Measurements from ENCODE around the gene AQP12A. TPM values are rescaled to one million over a fixed set of nuclear protein-coding genes. Genes with fewer than 3 reads are reported as not detected.

The AQP12A gene
- total RNA-seq, 2 donors from 2014 or later = not detected

- TF ChIP-seq CTCF (IDR thresholded peaks at IDR 0.05) = no peak
- no peak for TF ChIP-seq POLR2A (IDR thresholded peaks at IDR 0.05)
- no peak for TF ChIP-seq POLR2AphosphoS5 (IDR thresholded peaks at IDR 0.05)
- no peak overlapping the region for H3K4me3 ChIP-seq
- H3K27ac ChIP-seq = no peak overlapping the region
- no peaks in the 10 kb centered on the region for H3K4me1 ChIP-seq (replicated peaks)
- no peaks in the 10 kb centered on the region for H3K9me3 ChIP-seq
- H3K27me3 ChIP-seq (replicated peaks; ENCODE audit: insufficient read depth) = no peaks in the 10 kb centered on the region
- intact Hi-C loops (cut with DNase I) = no loop called here
- WGBS = 84% methylated on average over 5 of the region's 5 CpGs
- H3K36me3 ChIP-seq = no peaks in the 10 kb centered on the region
- DNase-seq (ENCODE audit: low spot score) = no peak
These were observed 20.0 kb downstream of the AQP12A start for GRCh38 chr2:240711701-240712100.

GRCh38 chr2:240712121-240712520 lies 20.5 kb downstream of the AQP12A start:
- H3K36me3 ChIP-seq = no peaks in the 10 kb centered on the region
- intact Hi-C loops (cut with DNase I) = no loop called here
- WGBS = 92% methylated on average over 9 of the region's 9 CpGs
- no peak overlapping the region for H3K4me3 ChIP-seq
- TF ChIP-seq POLR2A (IDR thresholded peaks at IDR 0.05) (no peak), POLR2AphosphoS5 (IDR thresholded peaks at IDR 0.05) (no peak), CTCF (IDR thresholded peaks at IDR 0.05) (no peak)
- no peak overlapping the region for H3K27ac ChIP-seq
- H3K27me3 ChIP-seq (replicated peaks; ENCODE audit: insufficient read depth) = no peaks in the 10 kb centered on the region
- no peaks in the 10 kb centered on the region for H3K4me1 ChIP-seq (replicated peaks)
- DNase-seq (ENCODE audit: low spot score) = no peak
- H3K9me3 ChIP-seq = no peaks in the 10 kb centered on the region

GRCh38 chr2:240713071-240713927 lies 21.6 kb downstream of the AQP12A start:
- H3K36me3 ChIP-seq = no peaks in the 10 kb centered on the region
- no peak overlapping the region for H3K4me3 ChIP-seq
- H3K4me1 ChIP-seq (replicated peaks) = no peaks in the 10 kb centered on the region
- H3K27ac ChIP-seq = no peak overlapping the region
- DNase-seq (ENCODE audit: low spot score) = no peak
- WGBS = 90% methylated on average over 25 of the region's 25 CpGs
- no peaks in the 10 kb centered on the region for H3K9me3 ChIP-seq
- no peaks in the 10 kb centered on the region for H3K27me3 ChIP-seq (replicated peaks; ENCODE audit: insufficient read depth)
- intact Hi-C loops (cut with DNase I) = no loop called here
- no peak for TF ChIP-seq CTCF (IDR thresholded peaks at IDR 0.05)
- no peak for TF ChIP-seq POLR2AphosphoS5 (IDR thresholded peaks at IDR 0.05)
- TF ChIP-seq POLR2A (IDR thresholded peaks at IDR 0.05) = no peak

GRCh38 chr2:240713928-240714746 lies 22.5 kb downstream of the AQP12A start:
- Histone ChIP-seq H3K27ac (no peak overlapping the region), H3K27me3 (replicated peaks; ENCODE audit: insufficient read depth) (no peaks in the 10 kb centered on the region), H3K4me3 (no peak overlapping the region), H3K36me3 (no peaks in the 10 kb centered on the region), H3K4me1 (replicated peaks) (no peaks in the 10 kb centered on the region), H3K9me3 (no peaks in the 10 kb centered on the region)
- WGBS = 68% methylated on average over 18 of the region's 26 CpGs
- intact Hi-C loops (cut with DNase I) = no loop called here
- no peak for DNase-seq (ENCODE audit: low spot score)
- TF ChIP-seq CTCF (IDR thresholded peaks at IDR 0.05) = no peak
- TF ChIP-seq POLR2AphosphoS5 (IDR thresholded peaks at IDR 0.05) = no peak
- TF ChIP-seq POLR2A (IDR thresholded peaks at IDR 0.05) = no peak

Data from prostate gland (tissue), 2 donors.